Activated naive CD4-positive, alpha-beta T cell treated with anti-CD3 and anti-CD28 coated beads for 36 hours (primary cell): ENCODE results near the gene AHCYL2. TPM values are rescaled to one million over a fixed set of nuclear protein-coding genes. Genes with fewer than 3 reads are reported as not detected.
A peak's percentile ranks its signal among the peaks of the same experiment; 100 is the strongest.
"Not testable (repeated sequence)": the region's sequence is repeated elsewhere in the genome, so short reads cannot be mapped to it uniquely, and the experiment has no call there.

Source experiments
- CTCF ChIA-PET: fragments of 350-600 bp; sonication (Branson Sonifier 250); formaldehyde crosslinking; loops from one replicate; lab custom pipeline; 2021; ENCODE audit warnings: antibody characterized with exemption; lab: Charles Lee
- DNase-seq: peaks from one replicate; pipeline ENCODE4 v3.0.0-alpha.2; 2020
- H3K27ac Mint-ChIP-seq: one replicate; pipeline ENCODE4 v1.8.0; 2021; ENCODE audit warnings: mild to moderate bottlenecking, mixed read lengths
- H3K27me3 Mint-ChIP-seq: one replicate; pipeline ENCODE4 v1.8.0; 2021; ENCODE audit warnings: low read depth, mixed read lengths
- H3K36me3 Mint-ChIP-seq: one replicate; pipeline ENCODE4 v1.8.0; 2021; ENCODE audit warnings: low read depth, mixed read lengths
- H3K4me1 Mint-ChIP-seq: one replicate; pipeline ENCODE4 v1.8.0; 2021; ENCODE audit warnings: low read depth, mixed read lengths
- H3K4me3 Mint-ChIP-seq: one replicate; pipeline ENCODE4 v1.8.0; 2021; ENCODE audit warnings: mild to moderate bottlenecking, moderate library complexity, mixed read lengths
- H3K9me3 Mint-ChIP-seq: one replicate; pipeline ENCODE4 v1.8.0; 2021; ENCODE audit warnings: mixed read lengths
- intact Hi-C: fragments of 100-400 bp; cut with micrococcal nuclease; formaldehyde crosslinking; loops from one replicate; pipeline ENCODE4 v1.15.1; 2023
- total RNA-seq, 2 experiments: library from RNA; stranded (reverse); gene quantifications; one replicate each; pipeline ENCODE4 v1.2.3, GENCODE V29; 2021

The AHCYL2 gene
- total RNA-seq, 2 experiments from 2014 or later = 29.1 to 30.4 TPM

- H3K9me3 Mint-ChIP-seq = no peaks in the 10 kb centered on the region
- H3K4me1 Mint-ChIP-seq = no peaks in the 10 kb centered on the region
- H3K36me3 Mint-ChIP-seq = no peaks in the 10 kb centered on the region
- no peak overlapping the region for H3K27ac Mint-ChIP-seq
- H3K27me3 Mint-ChIP-seq = no peaks in the 10 kb centered on the region
- no peak for DNase-seq
- no peak overlapping the region for H3K4me3 Mint-ChIP-seq
- intact Hi-C loops = no loop called here
- CTCF ChIA-PET = interaction anchor here (1.5 kb wide), 1 partner anchor 18 kb away, joined by 7 read pairs; no protein-coding TSS in a partner anchor
Observed at GRCh38 chr7:129279757-129280156, 54.9 kb downstream of the AHCYL2 start.

- Mint-ChIP-seq H3K27ac (no peak overlapping the region), H3K4me3 (no peak overlapping the region), H3K36me3 (no peaks in the 10 kb centered on the region), H3K27me3 (no peaks in the 10 kb centered on the region), H3K9me3 (no peaks in the 10 kb centered on the region), H3K4me1 (no peaks in the 10 kb centered on the region)
- CTCF ChIA-PET = interaction anchor here (1.3 kb wide), 1 partner anchor 17 kb away, joined by 3 read pairs; no protein-coding TSS in a partner anchor
- intact Hi-C loops = no loop called here
- no peak for DNase-seq
Observed at GRCh38 chr7:129281163-129281562, 56.3 kb downstream of the AHCYL2 start.

GRCh38 chr7:129282865-129283264, 58.0 kb downstream of the AHCYL2 start:
- intact Hi-C loops = no loop called here
- Mint-ChIP-seq H3K4me3 (no peak overlapping the region), H3K27me3 (no peaks in the 10 kb centered on the region), H3K9me3 (no peaks in the 10 kb centered on the region), H3K27ac (no peak overlapping the region), H3K4me1 (no peaks in the 10 kb centered on the region), H3K36me3 (no peaks in the 10 kb centered on the region)
- no peak for DNase-seq
- CTCF ChIA-PET = interaction anchor here (1.2 kb wide), 1 partner anchor 72 kb away, joined by 3 read pairs; no protein-coding TSS in a partner anchor

DNA sequence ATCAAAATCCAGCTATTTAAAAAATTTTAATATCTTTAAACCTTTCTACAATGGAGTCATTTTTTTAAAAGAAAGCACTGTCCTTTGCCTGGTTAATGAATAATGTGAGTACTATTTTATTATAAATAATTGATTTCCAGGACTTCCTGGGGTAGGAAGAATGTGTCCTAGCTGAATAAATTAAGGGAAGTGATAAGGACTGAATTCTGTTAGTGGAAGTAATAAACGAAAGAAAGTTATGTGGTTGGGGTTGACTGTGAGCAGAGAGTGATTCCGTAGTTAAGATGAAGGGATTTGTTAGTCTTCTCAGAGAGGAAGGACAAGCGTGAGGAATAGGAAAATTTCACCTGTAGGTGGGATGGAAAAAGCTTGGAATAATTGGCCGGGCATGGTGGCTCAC, 59.1 kb downstream of the AHCYL2 start:
- no peaks in the 10 kb centered on the region for H3K36me3 Mint-ChIP-seq
- no peak overlapping the region for H3K27ac Mint-ChIP-seq
- no peak overlapping the region for H3K4me3 Mint-ChIP-seq
- no peaks in the 10 kb centered on the region for H3K27me3 Mint-ChIP-seq
- CTCF ChIA-PET = interaction anchor here (0.6 to 3.0 kb wide), 6 partner anchors 12 to 377 kb away, joined by 3 to 18 read pairs (median 4); no protein-coding TSS in a partner anchor
- no peak for DNase-seq
- intact Hi-C loops = no loop called here
- no peaks in the 10 kb centered on the region for H3K9me3 Mint-ChIP-seq
- H3K4me1 Mint-ChIP-seq = no peaks in the 10 kb centered on the region

DNA sequence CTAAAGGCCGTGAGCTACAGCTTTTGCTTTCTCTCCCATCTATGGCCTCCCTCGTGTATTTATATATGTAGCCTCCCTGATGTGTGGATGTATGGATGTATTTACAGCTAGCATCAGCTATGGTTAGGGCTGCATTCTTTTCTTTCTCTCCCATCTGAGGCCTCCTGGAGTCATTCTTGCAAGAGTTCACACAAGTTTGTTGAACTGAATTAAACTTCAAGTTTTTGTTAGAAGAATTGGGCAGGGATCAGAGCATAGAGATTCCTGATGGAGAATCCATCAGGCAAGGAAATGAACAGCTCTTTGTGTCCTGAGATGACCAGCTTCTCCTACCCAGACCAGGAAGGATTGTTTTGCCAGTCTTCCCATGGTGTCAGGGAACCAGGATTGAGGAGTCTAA, 60.3 kb downstream of the AHCYL2 start:
- DNase-seq = no peak
- H3K4me3 Mint-ChIP-seq = no peak overlapping the region
- intact Hi-C loops = no loop called here
- CTCF ChIA-PET = interaction anchor here (0.6 to 3.0 kb wide), 7 partner anchors 11 to 857 kb away, joined by 3 to 18 read pairs (median 3); no protein-coding TSS in a partner anchor
- H3K4me1 Mint-ChIP-seq = no peaks in the 10 kb centered on the region
- no peak overlapping the region for H3K27ac Mint-ChIP-seq
- no peaks in the 10 kb centered on the region for H3K27me3 Mint-ChIP-seq
- H3K36me3 Mint-ChIP-seq = no peaks in the 10 kb centered on the region
- H3K9me3 Mint-ChIP-seq = no peaks in the 10 kb centered on the region

DNA sequence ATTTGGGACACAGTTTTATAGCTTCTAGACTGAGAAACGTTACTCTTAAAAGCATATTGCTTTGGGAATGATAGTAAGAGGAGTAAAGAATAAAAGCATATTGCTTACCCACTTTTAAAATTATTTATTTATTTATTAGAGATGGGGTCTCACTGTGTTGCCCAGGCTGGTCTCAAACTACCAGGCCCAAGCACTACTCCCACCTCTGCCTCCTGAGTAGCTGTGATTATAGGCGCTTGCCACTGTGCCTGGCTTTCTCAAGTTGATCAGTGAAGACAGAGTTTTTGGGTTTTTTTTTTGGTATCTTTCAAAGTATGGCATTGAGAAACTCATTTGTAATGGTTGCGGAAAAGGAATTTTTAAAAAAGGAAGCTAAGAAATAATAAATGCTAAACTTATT, 68.0 kb downstream of the AHCYL2 start:
- no peak for DNase-seq
- Mint-ChIP-seq H3K36me3 (no peaks in the 10 kb centered on the region), H3K9me3 (no peaks in the 10 kb centered on the region), H3K27me3 (no peaks in the 10 kb centered on the region), H3K4me3 (no peak overlapping the region), H3K27ac (no peak overlapping the region), H3K4me1 (no peaks in the 10 kb centered on the region)
- CTCF ChIA-PET = interaction anchor here (0.7 to 6.6 kb wide), 2 partner anchors 50 to 72 kb away, joined by 4 to 112 read pairs; no protein-coding TSS in a partner anchor
- intact Hi-C loops = no loop called here

GRCh38 chr7:129295015-129295423, 70.2 kb downstream of the AHCYL2 start:
- Mint-ChIP-seq H3K4me1 (no peaks in the 10 kb centered on the region), H3K9me3 (no peaks in the 10 kb centered on the region), H3K4me3 (no peak overlapping the region), H3K36me3 (no peaks in the 10 kb centered on the region), H3K27ac (no peak overlapping the region), H3K27me3 (no peaks in the 10 kb centered on the region)
- intact Hi-C loops = no loop called here
- no peak for DNase-seq
- CTCF ChIA-PET = interaction anchor here (0.5 to 6.6 kb wide), 3 partner anchors 68 to 97 kb away, joined by 3 to 112 read pairs (median 3); no protein-coding TSS in a partner anchor

DNA sequence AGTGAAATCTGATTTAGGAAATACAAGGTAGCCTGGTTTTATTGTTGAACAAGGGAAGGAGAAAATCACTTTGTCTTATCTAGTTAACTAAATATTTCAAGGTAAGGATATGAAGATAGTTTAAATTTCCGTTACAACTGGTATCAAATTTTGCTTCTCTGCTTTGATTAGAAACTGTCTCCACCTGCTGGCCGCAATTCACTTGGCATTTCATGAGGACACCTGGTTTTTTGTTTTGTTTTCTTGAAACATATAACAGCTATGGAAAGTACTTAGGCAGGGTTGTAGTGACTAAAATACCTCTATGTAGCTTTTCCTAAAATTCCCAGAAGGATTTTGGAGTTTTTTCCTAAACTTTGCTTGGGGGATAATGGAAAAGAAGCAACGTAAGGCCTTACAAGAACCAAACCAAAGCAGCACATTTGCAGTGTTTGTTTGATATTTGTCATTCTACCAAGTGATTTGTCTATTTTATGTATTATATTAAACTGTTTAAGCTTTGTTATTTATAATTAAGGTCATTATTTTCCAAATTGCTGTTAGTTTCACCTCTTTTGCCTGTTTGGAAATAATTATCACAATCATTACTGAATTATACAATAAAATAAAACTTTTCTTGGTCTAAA, 73.6 kb downstream of the AHCYL2 start:
- DNase-seq = peak; percentile 82
- Mint-ChIP-seq H3K27me3 (no peaks in the 10 kb centered on the region), H3K9me3 (peaks cover 2% of the 10 kb centered on the region), H3K36me3 (peaks cover 8% of the 10 kb centered on the region), H3K4me3 (no peak overlapping the region), H3K4me1 (no peaks in the 10 kb centered on the region), H3K27ac (no peak overlapping the region)
- CTCF ChIA-PET = interaction anchor here (0.5 to 6.6 kb wide), 29 partner anchors 9 to 984 kb away, joined by 3 to 112 read pairs (median 3); partner anchors contain the start of gene AHCYL2
- intact Hi-C loops = loop anchor here (1.0 kb wide), 1 partner anchor 80 kb away; no protein-coding TSS in a partner anchor

DNA sequence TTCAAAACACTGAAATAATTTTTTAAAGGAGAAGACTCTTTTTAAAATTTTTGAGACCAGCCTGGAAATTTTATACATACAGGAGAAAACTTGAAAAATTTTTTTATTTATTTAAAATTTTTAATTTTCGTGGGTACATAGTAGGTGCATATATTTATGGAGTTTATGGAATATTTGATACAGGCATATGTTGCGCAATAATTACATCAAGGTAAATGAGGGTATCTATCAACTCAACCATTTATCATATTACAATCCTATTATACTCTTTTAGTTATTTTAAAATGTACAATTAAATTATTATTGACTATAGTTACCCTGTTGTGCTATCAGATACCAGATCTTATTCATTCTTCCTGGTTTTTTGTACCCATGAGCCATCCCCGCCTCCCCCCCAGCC, 75.1 kb downstream of the AHCYL2 start:
- intact Hi-C loops = no loop called here
- H3K4me1 Mint-ChIP-seq = no peaks in the 10 kb centered on the region
- no peaks in the 10 kb centered on the region for H3K27me3 Mint-ChIP-seq
- CTCF ChIA-PET = no interaction called here
- H3K9me3 Mint-ChIP-seq = peaks cover 7% of the 10 kb centered on the region
- no peak for DNase-seq
- peaks cover 15% of the 10 kb centered on the region for H3K36me3 Mint-ChIP-seq
- H3K27ac Mint-ChIP-seq = no peak overlapping the region
- no peak overlapping the region for H3K4me3 Mint-ChIP-seq

- DNase-seq, H3K4me1 Mint-ChIP-seq: not testable (repeated sequence)
- CTCF ChIA-PET = interaction anchor here (2.0 kb wide), 1 partner anchor 81 kb away, joined by 7 read pairs; no protein-coding TSS in a partner anchor
Observed at GRCh38 chr7:129300299-129300698, 75.5 kb downstream of the AHCYL2 start.

DNA sequence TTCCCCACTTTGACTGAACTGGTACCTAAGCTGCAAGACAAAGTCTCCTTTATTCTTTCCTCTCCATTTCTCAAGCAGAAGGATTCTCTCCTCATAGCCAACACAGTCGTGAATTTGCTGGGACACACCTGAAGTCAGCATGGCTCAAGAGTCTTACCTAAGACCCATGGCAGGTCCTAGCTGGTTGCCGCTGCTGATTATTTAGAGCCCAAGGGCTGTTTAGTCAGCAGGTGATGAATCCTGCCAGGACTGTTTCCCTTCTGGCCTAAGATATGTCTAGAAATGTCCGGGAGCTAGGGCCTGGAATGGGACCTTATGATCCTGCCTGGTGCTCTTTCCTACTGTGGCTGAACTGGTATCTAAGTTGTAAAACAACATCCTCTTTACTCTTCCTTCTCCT, 82.8 kb downstream of the AHCYL2 start:
- H3K27ac Mint-ChIP-seq = no peak overlapping the region
- no peak for DNase-seq
- H3K4me3 Mint-ChIP-seq = no peak overlapping the region
- peaks cover 14% of the 10 kb centered on the region for H3K36me3 Mint-ChIP-seq
- CTCF ChIA-PET = interaction anchor here (1.2 kb wide), 1 partner anchor 9 kb away, joined by 7 read pairs; no protein-coding TSS in a partner anchor
- H3K4me1 Mint-ChIP-seq = no peaks in the 10 kb centered on the region
- H3K27me3 Mint-ChIP-seq = no peaks in the 10 kb centered on the region
- intact Hi-C loops = no loop called here
- peaks cover 5% of the 10 kb centered on the region for H3K9me3 Mint-ChIP-seq

More at GRCh38 chr7:129300299-129300698, 75.5 kb downstream of the AHCYL2 start:
- peaks cover 15% of the 10 kb centered on the region for H3K36me3 Mint-ChIP-seq
- H3K4me3 Mint-ChIP-seq, H3K27ac Mint-ChIP-seq, H3K9me3 Mint-ChIP-seq, H3K27me3 Mint-ChIP-seq, intact Hi-C loops: not testable (repeated sequence)

DNA sequence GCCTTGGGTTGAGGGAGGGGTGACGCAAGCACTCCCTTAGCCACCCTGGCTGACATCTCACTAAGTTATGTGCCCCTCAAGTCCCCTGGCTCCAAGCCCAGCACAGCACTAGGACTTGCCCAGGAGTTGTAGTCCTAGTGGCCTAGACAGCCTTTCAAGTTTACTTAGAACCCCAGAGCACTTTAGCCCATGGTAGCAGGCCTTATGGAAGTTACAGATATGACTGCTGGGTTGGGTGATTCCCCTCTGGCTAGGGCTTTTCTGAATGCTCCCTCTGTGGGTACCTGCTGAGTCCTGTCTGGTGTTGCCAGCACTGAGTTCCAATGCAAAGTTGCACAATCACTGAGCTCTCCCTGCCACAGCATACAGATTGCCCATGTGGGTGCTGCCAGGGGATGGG, 83.2 kb downstream of the AHCYL2 start:
- no peak for DNase-seq
- intact Hi-C loops = no loop called here
- Mint-ChIP-seq H3K27ac (no peak overlapping the region), H3K27me3 (no peaks in the 10 kb centered on the region), H3K4me1 (peaks cover 1% of the 10 kb centered on the region), H3K9me3 (peaks cover 5% of the 10 kb centered on the region), H3K36me3 (peaks cover 11% of the 10 kb centered on the region), H3K4me3 (no peak overlapping the region)
- CTCF ChIA-PET = interaction anchor here (1.2 kb wide), 1 partner anchor 10 kb away, joined by 7 read pairs; no protein-coding TSS in a partner anchor
